NCI-H748 (cell line): ENCODE measurements around the gene RAB33B.
"Not testable (repeated sequence)": the region's sequence is repeated elsewhere in the genome, so short reads cannot be mapped to it uniquely, and the experiment has no call there.

Experiments
- DNase-seq: peaks from one replicate; lab custom pipeline; 2025; ENCODE audit not compliant: unreplicated experiment; lab: John Stamatoyannopoulos, UW

RAB33B gene

GRCh38 chr4:139454111-139455045, at the start of gene RAB33B:
TSS of gene RAB33B (plus strand) at chr4:139454121. CDS start at chr4:139454196, 75 bp downstream.
- DNase-seq = peak; percentile 66

- DNase-seq = no peak
Observed at GRCh38 chr4:139410312-139410711, 43.6 kb upstream of the RAB33B start.

- DNase-seq = not testable (repeated sequence)
Observed at GRCh38 chr4:139414671-139415210, 39.2 kb upstream of the RAB33B start.

- peak; percentile 4 for DNase-seq
Observed at GRCh38 chr4:139416073-139416673, 37.7 kb upstream of the RAB33B start.

- no peak for DNase-seq
Observed at GRCh38 chr4:139419388-139419914, 34.5 kb upstream of the RAB33B start.

- DNase-seq = no peak
Observed at GRCh38 chr4:139420652-139421051, 33.3 kb upstream of the RAB33B start.

GRCh38 chr4:139436122-139436521, 17.8 kb upstream of the RAB33B start:
- DNase-seq = no peak

GRCh38 chr4:139438141-139438540, 15.8 kb upstream of the RAB33B start:
- no peak for DNase-seq

- DNase-seq = no peak
Observed at GRCh38 chr4:139441029-139441428, 12.9 kb upstream of the RAB33B start.

GRCh38 chr4:139443661-139444060, 10.3 kb upstream of the RAB33B start:
- no peak for DNase-seq

GRCh38 chr4:139444881-139445280, 9.0 kb upstream of the RAB33B start:
- DNase-seq = not testable (repeated sequence)

GRCh38 chr4:139447078-139447477, 6.8 kb upstream of the RAB33B start:
- DNase-seq = not testable (repeated sequence)

- DNase-seq = no peak
Observed at GRCh38 chr4:139450586-139450985, 3.3 kb upstream of the RAB33B start.

- no peak for DNase-seq
Observed at GRCh38 chr4:139451997-139452396, 1.9 kb upstream of the RAB33B start.

- peak; percentile 79 for DNase-seq
Observed at GRCh38 chr4:139453041-139453370, 915 bp upstream of the RAB33B start.

- peak; percentile 96 for DNase-seq
Observed at GRCh38 chr4:139453371-139454110, 380 bp upstream of the RAB33B start.

GRCh38 chr4:139455126-139455538, 1.2 kb downstream of the RAB33B start:
- DNase-seq = no peak

GRCh38 chr4:139457318-139457717, 3.4 kb downstream of the RAB33B start:
- DNase-seq = peak; percentile 1

- no peak for DNase-seq
Observed at GRCh38 chr4:139458543-139458942, 4.6 kb downstream of the RAB33B start.

- DNase-seq = no peak
Observed at GRCh38 chr4:139458999-139459398, 5.1 kb downstream of the RAB33B start.

GRCh38 chr4:139460565-139460964, 6.6 kb downstream of the RAB33B start:
- no peak for DNase-seq
